GM12878 (cell line): Measurements from ENCODE around the gene GRM7. TPM values are rescaled to one million over a fixed set of nuclear protein-coding genes. Genes with fewer than 3 reads are reported as not detected.

Source experiments
- ATAC-seq: fragments of 200-7000 bp; cut with Tn5 transposase; 3 replicates; pipeline ENCODE4 v1.9.1; 2020; ENCODE audit warnings: mild to moderate bottlenecking, moderate library complexity
- BruUV-seq: library from RNA; stranded (reverse); fragments of 400-500 nt; replicated peaks from 2 replicates; lab custom pipeline; 2021; lab: Mats Ljungman, UMichigan
- CTCF ChIA-PET: fragments of 300-600 bp; sonication (Branson Sonifier 250); formaldehyde crosslinking; extraction: SDS; loops from one replicate; lab custom pipeline; 2021; ENCODE audit warnings: inconsistent platforms; lab: Yijun Ruan, JAX
- POLR2A ChIA-PET: fragments of 350-600 bp; formaldehyde crosslinking; extraction: SDS; loops from one replicate; lab custom pipeline; 2021; ENCODE audit warnings: inconsistent platforms; lab: Charles Lee
- RAD21 ChIA-PET: fragments of 300-600 bp; sonication (Branson Sonifier 250); formaldehyde crosslinking; loops from one replicate; lab custom pipeline; 2023; ENCODE audit warnings: antibody characterized with exemption; ENCODE audit not compliant: unreplicated experiment; lab: Charles Lee
- SMC1A ChIA-PET: fragments of 300-600 bp; sonication (Branson Sonifier 250); formaldehyde crosslinking; loops from one replicate; lab custom pipeline; 2023; ENCODE audit not compliant: unreplicated experiment, uncharacterized antibody; lab: Charles Lee
- DNase-seq: peaks from one replicate; pipeline ENCODE4 v3.0.0-alpha.2; 2011; ENCODE audit warnings: low read depth, low spot score
- FAIRE-seq: peaks from 3 replicates; lab custom pipeline; 2011; peaks lifted over from hg19 to GRCh38; lab: Jason Lieb, UNC
- H2AFZ ChIP-seq: 2 replicates; pipeline ENCODE4 v1.6.0; 2011; ENCODE audit warnings: low read depth, low read length, control low read depth; ENCODE audit not compliant: control insufficient read depth
- H3K27ac ChIP-seq: 2 replicates; pipeline ENCODE4 v1.5.1; 2011; ENCODE audit warnings: control low read depth; ENCODE audit not compliant: control insufficient read depth, insufficient read depth
- H3K27me3 ChIP-seq, 2 experiments: replicated peaks in 1 of 2; 2 replicates each; pipeline versions ENCODE4 v1.6.0 to v1.6.1; 2011; ENCODE audit warnings: low read length in 1 of 2; ENCODE audit not compliant: control insufficient read depth in 2 of 2, insufficient read depth in 2 of 2
- H3K36me3 ChIP-seq, 2 experiments: 2 replicates each; pipeline ENCODE4 v1.5.1; 2011; ENCODE audit warnings: low read length in 1 of 2; ENCODE audit not compliant: control insufficient read depth in 2 of 2, insufficient read depth in 2 of 2
- H3K4me1 ChIP-seq: 2 replicates; pipeline ENCODE4 v1.6.1; 2011; ENCODE audit warnings: mild to moderate bottlenecking, low read length, moderate library complexity, mixed read lengths; ENCODE audit not compliant: control insufficient read depth, insufficient read depth
- H3K4me2 ChIP-seq: 2 replicates; pipeline ENCODE4 v1.6.0; 2011; ENCODE audit warnings: control low read depth; ENCODE audit not compliant: control insufficient read depth, insufficient read depth
- H3K4me3 ChIP-seq: fragments of 200-600 bp; sonication (generic); 2 replicates; pipeline ENCODE4 v1.5.1; 2016
- H3K79me2 ChIP-seq: 2 replicates; pipeline ENCODE4 v1.6.0; 2011; ENCODE audit warnings: low read length; ENCODE audit not compliant: control insufficient read depth, insufficient read depth
- H3K9ac ChIP-seq: 2 replicates; pipeline ENCODE4 v1.8.0; 2011; ENCODE audit warnings: low read length, control low read depth, mixed read lengths; ENCODE audit not compliant: control insufficient read depth, insufficient read depth
- H3K9me3 ChIP-seq: replicated peaks from 3 replicates; pipeline ENCODE4 v1.5.1; 2011; ENCODE audit warnings: mild to moderate bottlenecking, low read length; ENCODE audit not compliant: control insufficient read depth, insufficient read depth
- H4K20me1 ChIP-seq: 2 replicates; pipeline ENCODE4 v1.6.0; 2011; ENCODE audit not compliant: control insufficient read depth, insufficient read depth
- ATF2 ChIP-seq: IDR thresholded peaks from 2 replicates; pipeline ENCODE4 v1.6.1; 2012; ENCODE audit warnings: low read length, inconsistent platforms
- BACH1 ChIP-seq: fragments of 450-650 bp; IDR thresholded peaks from 2 replicates; pipeline ENCODE4 v1.6.1; 2017; ENCODE audit warnings: mild to moderate bottlenecking, borderline replicate concordance
- CHD1 ChIP-seq: IDR thresholded peaks from 2 replicates; pipeline ENCODE4 v1.6.1; 2012; ENCODE audit warnings: low read depth, low read length, improper control_type of control experiment
- CREB1 ChIP-seq: IDR thresholded peaks from 2 replicates; pipeline ENCODE4 v1.6.1; 2012; ENCODE audit warnings: low read depth, mild to moderate bottlenecking, inconsistent platforms
- IKZF2 ChIP-seq, 2 experiments: fragments of 450-650 bp; IDR thresholded peaks; 2 replicates each; pipeline ENCODE4 v1.6.1; 2017; ENCODE audit warnings: mild to moderate bottlenecking in 2 of 2, moderate library complexity in 2 of 2
- IRF3 ChIP-seq: fragments of 450-650 bp; IDR thresholded peaks from 2 replicates; pipeline ENCODE4 v1.6.1; 2014; ENCODE audit warnings: mild to moderate bottlenecking
- MAX ChIP-seq: IDR thresholded peaks from 2 replicates; pipeline ENCODE4 v1.6.1; 2012; ENCODE audit warnings: low read depth, low read length, improper control_type of control experiment
- RUNX3 ChIP-seq: IDR thresholded peaks from 2 replicates; pipeline ENCODE4 v1.6.1; 2012; ENCODE audit warnings: low read length, inconsistent platforms
- SREBF2 ChIP-seq: IDR thresholded peaks from 2 replicates; pipeline ENCODE4 v1.6.1; 2012; ENCODE audit warnings: mild to moderate bottlenecking, low read length
- ZBED1 ChIP-seq: IDR thresholded peaks from 2 replicates; pipeline ENCODE4 v1.6.1; 2016; ENCODE audit warnings: borderline replicate concordance
- WGBS: methylation state at CpG from one replicate; pipeline ENCODE4 v1.1.6; 2016; ENCODE audit warnings: low lambda C conversion rate; ENCODE audit not compliant: insufficient replicate concordance, insufficient coverage; ENCODE audit errors: missing lambda C conversion rate; 5-methylcytosine and 5-hydroxymethylcytosine counted together
- in situ Hi-C: fragments of 300-500 bp; cut with MboI; formaldehyde crosslinking; loops from 9 replicates; pipeline ENCODE4 v1.14.3; 2018; ENCODE audit warnings: mixed read lengths
- intact Hi-C: fragments of 100-400 bp; cut with micrococcal nuclease; formaldehyde crosslinking; loops from one replicate; pipeline ENCODE4 v1.14.2; 2022; ENCODE audit not compliant: unreplicated experiment
- polyA plus RNA-seq, 11 experiments: library from polyadenylated mRNA; depleted of rRNA in 4 of 11; unstranded in 6 of 11; stranded (reverse) in 5 of 11; fragments of >200 nt; fragmentation: Nextera tagmentation in 4 of 11; fragmentation: Illumina TruSeq in 1 of 11; extraction: Ambion mirVana in 4 of 11; extraction: Trizol in 1 of 11; gene quantifications; 1 replicate in 1 of 11; 2 replicates in 10 of 11; pipeline versions ENCODE4 v1.2.1 to v1.2.3, GENCODE V29; 2011 to 2016; ENCODE audit warnings: inconsistent platforms in 2 of 11, missing spikeins in 2 of 11, low read depth in 1 of 11
- total RNA-seq, 4 experiments: library from RNA; depleted of rRNA in 3 of 4; stranded (reverse); fragments of >200 nt in 3 of 4; fragmentation: Illumina TruSeq in 1 of 4; extraction: Trizol in 1 of 4; gene quantifications; 2 replicates each; pipeline versions ENCODE4 v1.2.1 to v1.2.3, GENCODE V29; 2013 to 2021
- TF ChIP-seq, protein P1 (sequence below): IDR thresholded peaks from 2 replicates; pipeline ENCODE4 v1.6.1; 2011; ENCODE audit warnings: mild to moderate bottlenecking, low read depth, low read length, moderate library complexity; ENCODE audit not compliant: insufficient replicate concordance
- TF ChIP-seq, protein P2 (sequence below): IDR thresholded peaks from 2 replicates; pipeline ENCODE4 v1.6.1; 2011; ENCODE audit warnings: borderline replicate concordance, low read depth, mild to moderate bottlenecking, moderate library complexity, mixed read lengths, low read length; ENCODE audit not compliant: insufficient read depth; ENCODE audit errors: extremely low read length

GRM7 gene
- total and polyA plus RNA-seq, 10 of the 15 experiments (the other 5 are each of a cell fraction or from before 2014, with no cell fraction given), result not detected

DNA sequence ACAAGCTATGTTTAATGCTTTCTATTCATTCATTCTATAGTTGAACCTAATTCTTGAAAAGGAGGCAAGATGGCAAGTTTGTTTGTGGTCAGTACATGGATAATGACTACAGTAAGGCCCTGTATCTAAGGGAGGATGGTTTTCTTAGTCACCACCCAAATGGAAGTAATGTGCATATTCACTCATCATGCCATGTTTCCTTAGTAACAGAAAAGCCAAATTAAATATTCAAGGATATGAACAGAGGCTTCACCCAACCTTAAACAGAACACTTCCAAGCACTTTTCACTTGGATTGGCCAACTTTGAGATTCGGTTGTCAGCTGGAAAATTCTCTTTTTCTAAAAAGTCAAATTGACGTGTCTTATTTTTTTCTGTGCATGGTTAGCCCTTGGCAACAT is 835.4 kb downstream of the GRM7 start (continued):
- TF ChIP-seq IRF3 (no peak), CREB1 (no peak), RUNX3 (no peak)
- TF ChIP-seq, all 136 proteins: peak for 0

DNA sequence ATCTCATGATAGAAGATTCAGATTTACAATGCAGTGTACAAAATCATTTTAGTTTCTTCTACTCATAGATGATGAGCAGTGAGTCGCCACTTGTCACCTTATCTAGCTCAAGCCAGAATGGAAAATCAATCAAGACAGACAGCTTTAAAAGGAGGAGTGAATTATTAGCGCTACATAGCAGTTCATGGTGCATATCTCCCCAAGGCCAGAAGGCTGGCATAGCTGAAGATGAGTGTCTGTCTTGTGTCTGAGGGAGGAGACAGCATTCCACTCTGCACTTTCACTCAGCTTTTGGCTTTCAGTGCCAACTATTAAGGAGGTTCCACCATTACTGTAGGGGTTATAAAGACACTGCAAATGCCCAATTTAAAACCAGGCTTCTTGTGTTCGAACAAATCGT is 836.6 kb downstream of the GRM7 start:
- Histone ChIP-seq H4K20me1 (no peaks in the 10 kb centered on the region), H3K4me1 (no peaks in the 10 kb centered on the region), H3K4me3 (no peak overlapping the region), H2AFZ (no peak overlapping the region), H3K79me2 (no peaks in the 10 kb centered on the region), H3K36me3 (no peaks in the 10 kb centered on the region), H3K9ac (no peak overlapping the region), H3K9me3 (no peaks in the 10 kb centered on the region), H3K27ac (no peak overlapping the region)
- ATAC-seq (no peak), FAIRE-seq (no peak), DNase-seq (no peak)
- ChIA-PET SMC1A (interaction anchor here (0.8 to 1.0 kb wide), 2 partner anchors 47 to 203 kb away, joined by 3 to 4 read pairs; no protein-coding TSS in a partner anchor), POLR2A (no interaction called here), CTCF (no interaction called here)
- WGBS, result 11% methylated on average over 4 of the region's 4 CpGs
- BruUV-seq, result no TSS peak
- intact Hi-C loops (no loop called here), in situ Hi-C loops (no loop called here)
- no peak for TF ChIP-seq MAX
- TF ChIP-seq, all 136 proteins: peak for 0
- H3K27me3 ChIP-seq, result no peaks in the 10 kb centered on the region
- RAD21 ChIA-PET, result no interaction called here
- H3K4me2 ChIP-seq, result no peak overlapping the region

DNA sequence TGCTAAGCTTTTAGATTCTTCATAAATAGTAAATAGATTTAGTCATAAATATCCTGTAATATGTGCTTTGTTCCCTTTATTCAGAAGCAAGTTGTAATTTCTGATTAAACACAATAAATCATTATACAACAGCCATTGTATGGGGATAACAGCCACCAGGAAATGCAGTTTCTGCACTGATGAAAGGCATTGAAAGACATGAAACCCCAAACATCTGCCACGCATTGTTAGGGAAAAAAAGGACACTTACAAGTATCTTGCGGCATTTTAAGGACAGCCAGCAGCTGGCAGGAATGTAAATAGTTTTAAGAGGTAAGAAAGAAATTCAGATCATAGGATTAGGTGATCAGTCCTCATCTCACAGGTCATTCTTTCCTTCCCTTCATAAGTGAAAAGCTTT is 839.6 kb downstream of the GRM7 start:
- RAD21 ChIA-PET, result no interaction called here
- no peak for ATAC-seq
- no peak overlapping the region for H3K4me3 ChIP-seq
- POLR2A ChIA-PET, result no interaction called here
- SMC1A ChIA-PET, result interaction anchor here (0.5 to 0.6 kb wide), 2 partner anchors 30 to 186 kb away, joined by 3 read pairs; no protein-coding TSS in a partner anchor
- H2AFZ ChIP-seq, result no peak overlapping the region
- no peak overlapping the region for H3K4me2 ChIP-seq
- no TSS peak for BruUV-seq
- no peaks in the 10 kb centered on the region for H3K9me3 ChIP-seq
- H3K36me3 ChIP-seq, result no peaks in the 10 kb centered on the region
- H3K9ac ChIP-seq, result no peak overlapping the region
- no peak for DNase-seq
- no peak overlapping the region for H3K27ac ChIP-seq
- WGBS, result 11% methylated on average over 2 of the region's 2 CpGs
- H3K4me1 ChIP-seq, result no peaks in the 10 kb centered on the region
- in situ Hi-C loops (no loop called here), intact Hi-C loops (no loop called here)
- CTCF ChIA-PET, result no interaction called here
- no peaks in the 10 kb centered on the region for H4K20me1 ChIP-seq
- H3K27me3 ChIP-seq, result no peaks in the 10 kb centered on the region
- FAIRE-seq, result no peak
- H3K79me2 ChIP-seq, result no peaks in the 10 kb centered on the region
- TF ChIP-seq, protein P1, sequence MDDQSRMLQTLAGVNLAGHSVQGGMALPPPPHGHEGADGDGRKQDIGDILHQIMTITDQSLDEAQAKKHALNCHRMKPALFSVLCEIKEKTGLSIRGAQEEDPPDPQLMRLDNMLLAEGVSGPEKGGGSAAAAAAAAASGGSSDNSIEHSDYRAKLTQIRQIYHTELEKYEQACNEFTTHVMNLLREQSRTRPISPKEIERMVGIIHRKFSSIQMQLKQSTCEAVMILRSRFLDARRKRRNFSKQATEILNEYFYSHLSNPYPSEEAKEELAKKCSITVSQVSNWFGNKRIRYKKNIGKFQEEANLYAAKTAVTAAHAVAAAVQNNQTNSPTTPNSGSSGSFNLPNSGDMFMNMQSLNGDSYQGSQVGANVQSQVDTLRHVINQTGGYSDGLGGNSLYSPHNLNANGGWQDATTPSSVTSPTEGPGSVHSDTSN, result no peak
- TF ChIP-seq, protein P2, sequence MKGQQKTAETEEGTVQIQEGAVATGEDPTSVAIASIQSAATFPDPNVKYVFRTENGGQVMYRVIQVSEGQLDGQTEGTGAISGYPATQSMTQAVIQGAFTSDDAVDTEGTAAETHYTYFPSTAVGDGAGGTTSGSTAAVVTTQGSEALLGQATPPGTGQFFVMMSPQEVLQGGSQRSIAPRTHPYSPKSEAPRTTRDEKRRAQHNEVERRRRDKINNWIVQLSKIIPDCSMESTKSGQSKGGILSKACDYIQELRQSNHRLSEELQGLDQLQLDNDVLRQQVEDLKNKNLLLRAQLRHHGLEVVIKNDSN, result no peak
- no peak for TF ChIP-seq SREBF2
- TF ChIP-seq ZBED1, result no peak
- no peak for TF ChIP-seq CHD1
- no peak for TF ChIP-seq BACH1
- TF ChIP-seq IKZF2 (IDR thresholded peaks at IDR 0.05), result no peak
- no peak for TF ChIP-seq ATF2
